GM12878 (cell line): Measurements from ENCODE around the gene ARX. TPM values are rescaled to one million over a fixed set of nuclear protein-coding genes. Genes with fewer than 3 reads are reported as not detected.

ENCODE experiments used
- ATAC-seq: fragments of 200-7000 bp; cut with Tn5 transposase; 3 replicates; pipeline ENCODE4 v1.9.1; 2020; ENCODE audit warnings: mild to moderate bottlenecking, moderate library complexity
- BruUV-seq: library from RNA; stranded (reverse); fragments of 400-500 nt; replicated peaks from 2 replicates; lab custom pipeline; 2021; lab: Mats Ljungman, UMichigan
- CTCF ChIA-PET: fragments of 300-600 bp; sonication (Branson Sonifier 250); formaldehyde crosslinking; extraction: SDS; loops from one replicate; lab custom pipeline; 2021; ENCODE audit warnings: inconsistent platforms; lab: Yijun Ruan, JAX
- POLR2A ChIA-PET: fragments of 350-600 bp; formaldehyde crosslinking; extraction: SDS; loops from one replicate; lab custom pipeline; 2021; ENCODE audit warnings: inconsistent platforms; lab: Charles Lee
- RAD21 ChIA-PET: fragments of 300-600 bp; sonication (Branson Sonifier 250); formaldehyde crosslinking; loops from one replicate; lab custom pipeline; 2023; ENCODE audit warnings: antibody characterized with exemption; ENCODE audit not compliant: unreplicated experiment; lab: Charles Lee
- SMC1A ChIA-PET: fragments of 300-600 bp; sonication (Branson Sonifier 250); formaldehyde crosslinking; loops from one replicate; lab custom pipeline; 2023; ENCODE audit not compliant: unreplicated experiment, uncharacterized antibody; lab: Charles Lee
- DNase-seq: peaks from one replicate; pipeline ENCODE4 v3.0.0-alpha.2; 2011; ENCODE audit warnings: low read depth, low spot score
- FAIRE-seq: peaks from 3 replicates; lab custom pipeline; 2011; peaks lifted over from hg19 to GRCh38; lab: Jason Lieb, UNC
- H2AFZ ChIP-seq: 2 replicates; pipeline ENCODE4 v1.6.0; 2011; ENCODE audit warnings: low read depth, low read length, control low read depth; ENCODE audit not compliant: control insufficient read depth
- H3K27ac ChIP-seq: 2 replicates; pipeline ENCODE4 v1.5.1; 2011; ENCODE audit warnings: control low read depth; ENCODE audit not compliant: control insufficient read depth, insufficient read depth
- H3K27me3 ChIP-seq, 2 experiments: replicated peaks in 1 of 2; 2 replicates each; pipeline versions ENCODE4 v1.6.0 to v1.6.1; 2011; ENCODE audit warnings: low read length in 1 of 2; ENCODE audit not compliant: control insufficient read depth in 2 of 2, insufficient read depth in 2 of 2
- H3K36me3 ChIP-seq, 2 experiments: 2 replicates each; pipeline ENCODE4 v1.5.1; 2011; ENCODE audit warnings: low read length in 1 of 2; ENCODE audit not compliant: control insufficient read depth in 2 of 2, insufficient read depth in 2 of 2
- H3K4me1 ChIP-seq: 2 replicates; pipeline ENCODE4 v1.6.1; 2011; ENCODE audit warnings: mild to moderate bottlenecking, low read length, moderate library complexity, mixed read lengths; ENCODE audit not compliant: control insufficient read depth, insufficient read depth
- H3K4me2 ChIP-seq: 2 replicates; pipeline ENCODE4 v1.6.0; 2011; ENCODE audit warnings: control low read depth; ENCODE audit not compliant: control insufficient read depth, insufficient read depth
- H3K4me3 ChIP-seq: fragments of 200-600 bp; sonication (generic); 2 replicates; pipeline ENCODE4 v1.5.1; 2016
- H3K79me2 ChIP-seq: 2 replicates; pipeline ENCODE4 v1.6.0; 2011; ENCODE audit warnings: low read length; ENCODE audit not compliant: control insufficient read depth, insufficient read depth
- H3K9ac ChIP-seq: 2 replicates; pipeline ENCODE4 v1.8.0; 2011; ENCODE audit warnings: low read length, control low read depth, mixed read lengths; ENCODE audit not compliant: control insufficient read depth, insufficient read depth
- H3K9me3 ChIP-seq: replicated peaks from 3 replicates; pipeline ENCODE4 v1.5.1; 2011; ENCODE audit warnings: mild to moderate bottlenecking, low read length; ENCODE audit not compliant: control insufficient read depth, insufficient read depth
- H4K20me1 ChIP-seq: 2 replicates; pipeline ENCODE4 v1.6.0; 2011; ENCODE audit not compliant: control insufficient read depth, insufficient read depth
- HDAC6 ChIP-seq: fragments of 200-600 bp; sonication (generic); IDR thresholded peaks from one replicate; pipeline ENCODE4 v1.8.0; 2017; ENCODE audit warnings: antibody characterized with exemption; ENCODE audit not compliant: unreplicated experiment
- NFXL1 ChIP-seq: fragments of 450-650 bp; IDR thresholded peaks from 2 replicates; pipeline ENCODE4 v1.6.1; 2017; ENCODE audit warnings: antibody characterized with exemption, mild to moderate bottlenecking, borderline replicate concordance
- RBBP5 ChIP-seq: fragments of 200-600 bp; sonication (generic); conservative IDR thresholded peaks from 2 replicates; pipeline ENCODE4 v1.6.1; 2016
- RCOR1 ChIP-seq: conservative IDR thresholded peaks from 2 replicates; pipeline ENCODE4 v1.6.1; 2012; ENCODE audit warnings: low read depth, low read length, improper control_type of control experiment
- WGBS: methylation state at CpG from one replicate; pipeline ENCODE4 v1.1.6; 2016; ENCODE audit warnings: low lambda C conversion rate; ENCODE audit not compliant: insufficient replicate concordance, insufficient coverage; ENCODE audit errors: missing lambda C conversion rate; 5-methylcytosine and 5-hydroxymethylcytosine counted together
- in situ Hi-C: fragments of 300-500 bp; cut with MboI; formaldehyde crosslinking; loops from 9 replicates; pipeline ENCODE4 v1.14.3; 2018; ENCODE audit warnings: mixed read lengths
- intact Hi-C: fragments of 100-400 bp; cut with micrococcal nuclease; formaldehyde crosslinking; loops from one replicate; pipeline ENCODE4 v1.14.2; 2022; ENCODE audit not compliant: unreplicated experiment
- polyA plus RNA-seq, 11 experiments: library from polyadenylated mRNA; depleted of rRNA in 4 of 11; unstranded in 6 of 11; stranded (reverse) in 5 of 11; fragments of >200 nt; fragmentation: Nextera tagmentation in 4 of 11; fragmentation: Illumina TruSeq in 1 of 11; extraction: Ambion mirVana in 4 of 11; extraction: Trizol in 1 of 11; gene quantifications; 1 replicate in 1 of 11; 2 replicates in 10 of 11; pipeline versions ENCODE4 v1.2.1 to v1.2.3, GENCODE V29; 2011 to 2016; ENCODE audit warnings: inconsistent platforms in 2 of 11, missing spikeins in 2 of 11, low read depth in 1 of 11
- total RNA-seq, 4 experiments: library from RNA; depleted of rRNA in 3 of 4; stranded (reverse); fragments of >200 nt in 3 of 4; fragmentation: Illumina TruSeq in 1 of 4; extraction: Trizol in 1 of 4; gene quantifications; 2 replicates each; pipeline versions ENCODE4 v1.2.1 to v1.2.3, GENCODE V29; 2013 to 2021
- TF ChIP-seq, protein P1 (sequence below): fragments of 450-650 bp; IDR thresholded peaks from 2 replicates; pipeline ENCODE4 v1.6.1; 2017; ENCODE audit warnings: antibody characterized with exemption, mild to moderate bottlenecking, moderate library complexity
- TF ChIP-seq, protein P2 (sequence below): fragments of 450-650 bp; formaldehyde crosslinking; IDR thresholded peaks from 2 replicates; pipeline ENCODE4 v1.4.0; 2020; ENCODE audit warnings: mild to moderate bottlenecking, moderate library complexity

The ARX gene
- total and polyA plus RNA-seq, 10 of the 15 experiments (the other 5 are each of a cell fraction or from before 2014, with no cell fraction given) = 0.03 TPM; not detected in 9

DNA sequence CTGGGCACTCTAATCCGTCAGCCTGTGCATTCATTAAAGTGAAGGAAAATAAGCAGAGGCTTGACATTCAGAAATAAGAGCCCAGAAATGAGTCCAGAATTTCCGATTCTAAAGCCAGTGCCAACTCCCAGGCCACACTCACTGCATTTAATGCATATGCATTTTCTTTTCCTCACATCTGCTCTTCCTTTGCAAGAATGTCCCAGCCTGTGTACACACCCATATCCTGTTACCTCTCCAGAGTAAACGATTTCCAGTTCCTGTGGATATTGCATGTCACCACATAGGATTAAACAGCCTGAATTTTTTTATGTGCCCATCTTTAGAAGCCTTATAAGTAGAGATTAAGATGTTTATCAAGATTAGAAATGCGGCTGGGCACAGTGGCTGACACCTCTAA is 27.5 kb downstream of the ARX start:
- SMC1A ChIA-PET = no interaction called here
- intact Hi-C loops = no loop called here
- Histone ChIP-seq H3K9ac (no peak overlapping the region), H3K27ac (no peak overlapping the region), H3K4me1 (no peaks in the 10 kb centered on the region), H2AFZ (no peak overlapping the region), H4K20me1 (no peaks in the 10 kb centered on the region), H3K4me3 (no peak overlapping the region), H3K4me2 (no peak overlapping the region), H3K36me3 (no peaks in the 10 kb centered on the region), H3K27me3 (no peaks in the 10 kb centered on the region)
- RAD21 ChIA-PET = no interaction called here
- in situ Hi-C loops = no loop called here
- 38% methylated on average over 4 of the region's 4 CpGs for WGBS
- POLR2A ChIA-PET = no interaction called here
- CTCF ChIA-PET = no interaction called here
- no peak for ATAC-seq
- TF ChIP-seq RBBP5 = no peak
- TF ChIP-seq, protein P1, sequence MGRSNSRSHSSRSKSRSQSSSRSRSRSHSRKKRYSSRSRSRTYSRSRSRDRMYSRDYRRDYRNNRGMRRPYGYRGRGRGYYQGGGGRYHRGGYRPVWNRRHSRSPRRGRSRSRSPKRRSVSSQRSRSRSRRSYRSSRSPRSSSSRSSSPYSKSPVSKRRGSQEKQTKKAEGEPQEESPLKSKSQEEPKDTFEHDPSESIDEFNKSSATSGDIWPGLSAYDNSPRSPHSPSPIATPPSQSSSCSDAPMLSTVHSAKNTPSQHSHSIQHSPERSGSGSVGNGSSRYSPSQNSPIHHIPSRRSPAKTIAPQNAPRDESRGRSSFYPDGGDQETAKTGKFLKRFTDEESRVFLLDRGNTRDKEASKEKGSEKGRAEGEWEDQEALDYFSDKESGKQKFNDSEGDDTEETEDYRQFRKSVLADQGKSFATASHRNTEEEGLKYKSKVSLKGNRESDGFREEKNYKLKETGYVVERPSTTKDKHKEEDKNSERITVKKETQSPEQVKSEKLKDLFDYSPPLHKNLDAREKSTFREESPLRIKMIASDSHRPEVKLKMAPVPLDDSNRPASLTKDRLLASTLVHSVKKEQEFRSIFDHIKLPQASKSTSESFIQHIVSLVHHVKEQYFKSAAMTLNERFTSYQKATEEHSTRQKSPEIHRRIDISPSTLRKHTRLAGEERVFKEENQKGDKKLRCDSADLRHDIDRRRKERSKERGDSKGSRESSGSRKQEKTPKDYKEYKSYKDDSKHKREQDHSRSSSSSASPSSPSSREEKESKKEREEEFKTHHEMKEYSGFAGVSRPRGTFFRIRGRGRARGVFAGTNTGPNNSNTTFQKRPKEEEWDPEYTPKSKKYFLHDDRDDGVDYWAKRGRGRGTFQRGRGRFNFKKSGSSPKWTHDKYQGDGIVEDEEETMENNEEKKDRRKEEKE = no peak
- TF ChIP-seq, all 136 proteins: peak for 0
- no TSS peak for BruUV-seq
- FAIRE-seq = no peak
- no peaks in the 10 kb centered on the region for H3K79me2 ChIP-seq
- no peaks in the 10 kb centered on the region for H3K9me3 ChIP-seq
- DNase-seq = no peak

DNA sequence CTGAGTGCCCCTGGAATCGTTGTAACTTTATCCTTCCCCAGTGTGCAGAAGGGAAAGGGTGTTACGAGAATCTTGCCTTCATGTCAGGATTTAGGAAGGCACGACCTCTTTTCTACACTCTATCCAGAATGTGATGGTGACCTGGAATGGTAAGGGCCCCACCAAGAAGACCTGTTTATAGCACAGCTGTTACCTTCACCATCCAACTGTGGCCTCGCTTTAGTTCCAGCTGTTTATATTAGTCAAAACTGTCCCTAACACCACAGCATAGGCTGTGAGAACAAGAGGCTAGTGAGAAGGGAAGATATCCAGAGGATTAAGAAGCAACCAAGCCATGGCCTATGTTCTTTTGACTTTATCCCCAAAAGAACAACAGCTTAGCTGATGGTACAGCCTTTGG is 28.0 kb downstream of the ARX start:
- in situ Hi-C loops = no loop called here
- Histone ChIP-seq H3K9ac (no peak overlapping the region), H3K27me3 (no peaks in the 10 kb centered on the region), H3K4me3 (no peak overlapping the region), H3K36me3 (no peaks in the 10 kb centered on the region), H3K4me1 (no peaks in the 10 kb centered on the region), H3K27ac (no peak overlapping the region)
- ChIA-PET CTCF (no interaction called here), RAD21 (no interaction called here), SMC1A (no interaction called here)
- FAIRE-seq (no peak), ATAC-seq (no peak)
- TF ChIP-seq, protein P2, sequence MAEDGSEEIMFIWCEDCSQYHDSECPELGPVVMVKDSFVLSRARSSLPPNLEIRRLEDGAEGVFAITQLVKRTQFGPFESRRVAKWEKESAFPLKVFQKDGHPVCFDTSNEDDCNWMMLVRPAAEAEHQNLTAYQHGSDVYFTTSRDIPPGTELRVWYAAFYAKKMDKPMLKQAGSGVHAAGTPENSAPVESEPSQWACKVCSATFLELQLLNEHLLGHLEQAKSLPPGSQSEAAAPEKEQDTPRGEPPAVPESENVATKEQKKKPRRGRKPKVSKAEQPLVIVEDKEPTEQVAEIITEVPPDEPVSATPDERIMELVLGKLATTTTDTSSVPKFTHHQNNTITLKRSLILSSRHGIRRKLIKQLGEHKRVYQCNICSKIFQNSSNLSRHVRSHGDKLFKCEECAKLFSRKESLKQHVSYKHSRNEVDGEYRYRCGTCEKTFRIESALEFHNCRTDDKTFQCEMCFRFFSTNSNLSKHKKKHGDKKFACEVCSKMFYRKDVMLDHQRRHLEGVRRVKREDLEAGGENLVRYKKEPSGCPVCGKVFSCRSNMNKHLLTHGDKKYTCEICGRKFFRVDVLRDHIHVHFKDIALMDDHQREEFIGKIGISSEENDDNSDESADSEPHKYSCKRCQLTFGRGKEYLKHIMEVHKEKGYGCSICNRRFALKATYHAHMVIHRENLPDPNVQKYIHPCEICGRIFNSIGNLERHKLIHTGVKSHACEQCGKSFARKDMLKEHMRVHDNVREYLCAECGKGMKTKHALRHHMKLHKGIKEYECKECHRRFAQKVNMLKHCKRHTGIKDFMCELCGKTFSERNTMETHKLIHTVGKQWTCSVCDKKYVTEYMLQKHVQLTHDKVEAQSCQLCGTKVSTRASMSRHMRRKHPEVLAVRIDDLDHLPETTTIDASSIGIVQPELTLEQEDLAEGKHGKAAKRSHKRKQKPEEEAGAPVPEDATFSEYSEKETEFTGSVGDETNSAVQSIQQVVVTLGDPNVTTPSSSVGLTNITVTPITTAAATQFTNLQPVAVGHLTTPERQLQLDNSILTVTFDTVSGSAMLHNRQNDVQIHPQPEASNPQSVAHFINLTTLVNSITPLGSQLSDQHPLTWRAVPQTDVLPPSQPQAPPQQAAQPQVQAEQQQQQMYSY (CRISPR knock-in tag) = no peak
- TF ChIP-seq NFXL1 = no peak
- no peak for TF ChIP-seq HDAC6
- TF ChIP-seq RCOR1 = no peak
- TF ChIP-seq, all 136 proteins: peak for 0
- 57% methylated on average over 4 of the region's 4 CpGs for WGBS
- Histone ChIP-seq H4K20me1 (no peaks in the 10 kb centered on the region), H2AFZ (no peak overlapping the region), H3K4me2 (no peak overlapping the region), H3K79me2 (no peaks in the 10 kb centered on the region), H3K9me3 (no peaks in the 10 kb centered on the region)
- POLR2A ChIA-PET = no interaction called here
- no peak for DNase-seq
- intact Hi-C loops = no loop called here
- BruUV-seq = no TSS peak
